ENCODE measurements around the gene TNFAIP6.
"Not testable (repeated sequence)": the region's sequence is repeated elsewhere in the genome, so short reads cannot be mapped to it uniquely, and the experiment has no call there.

Gene TNFAIP6

DNA sequence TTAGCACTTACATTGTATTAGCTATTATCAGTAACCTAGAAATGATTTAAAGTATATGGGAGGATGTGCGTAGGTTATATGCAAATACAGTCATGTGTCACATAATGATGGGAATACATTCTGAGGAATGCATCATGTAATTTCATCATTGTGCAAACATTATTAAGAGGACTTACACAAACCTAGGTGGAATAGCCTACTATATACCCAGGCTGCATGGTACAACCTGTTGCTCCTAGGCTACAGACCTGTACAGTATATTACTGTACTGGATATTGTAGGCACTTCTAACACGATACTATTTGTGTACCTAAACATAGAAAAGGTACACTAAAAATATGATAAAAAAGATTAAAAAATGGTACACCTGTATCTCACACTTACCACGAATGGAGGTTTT, 60.3 kb downstream of the TNFAIP6 start:
- DNase-seq (ENCODE audit: low spot score): no peak
- FAIRE-seq: no peak

DNA sequence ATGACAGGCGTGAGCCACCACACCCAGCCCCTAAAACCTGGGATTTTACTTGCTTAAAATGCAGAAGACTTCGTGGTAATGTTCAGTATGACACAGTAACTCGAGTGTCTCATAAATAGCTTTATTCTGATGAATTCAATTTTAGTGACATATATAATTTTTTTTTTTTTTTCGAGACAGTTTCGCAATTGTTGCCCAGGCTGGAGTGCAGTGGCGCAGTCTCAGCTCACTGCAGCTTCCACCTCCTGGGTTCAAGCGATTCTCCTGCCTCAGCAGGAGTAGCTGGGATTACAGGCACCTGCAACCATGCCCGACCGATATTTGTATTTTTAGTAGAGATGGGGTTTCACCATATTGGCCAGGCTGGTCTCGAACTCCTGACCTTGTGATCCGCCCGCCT, 64.3 kb downstream of the TNFAIP6 start:
- DNase-seq (ENCODE audit: low spot score); FAIRE-seq: not testable (repeated sequence)

- no peak for FAIRE-seq
- DNase-seq (ENCODE audit: low spot score): no peak
These were observed 65.6 kb downstream of the TNFAIP6 start for GRCh38 chr2:151422917-151423439.

DNA sequence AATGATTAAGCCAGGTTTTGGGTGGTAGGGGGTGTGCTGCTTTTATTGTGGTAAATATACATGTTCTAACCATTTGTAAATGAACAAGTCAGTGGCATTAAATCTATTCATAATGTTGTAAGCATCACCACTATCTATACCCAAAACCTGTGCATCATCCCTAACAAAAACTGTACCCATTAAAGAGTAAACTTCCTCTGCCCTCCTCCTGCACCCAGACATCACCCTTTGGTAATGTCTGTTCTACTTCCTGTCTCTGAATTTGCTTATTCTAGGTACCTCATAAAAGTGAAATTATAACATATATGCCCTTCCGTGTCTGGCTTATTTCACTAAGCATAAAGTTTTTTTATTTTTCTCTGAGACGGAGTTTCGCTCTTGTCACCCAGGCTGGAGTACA, 66.4 kb downstream of the TNFAIP6 start:
- DNase-seq (ENCODE audit: low spot score): no peak
- no peak for FAIRE-seq
